ENCODE data around the gene BRWD1. TPM values are rescaled to one million over a fixed set of nuclear protein-coding genes. Genes with fewer than 3 reads are reported as not detected.
A peak's percentile ranks its signal among the peaks of the same experiment; 100 is the strongest.

The BRWD1 gene
- total RNA-seq, 1 donor from 2014 or later = 39.0 TPM

DNA sequence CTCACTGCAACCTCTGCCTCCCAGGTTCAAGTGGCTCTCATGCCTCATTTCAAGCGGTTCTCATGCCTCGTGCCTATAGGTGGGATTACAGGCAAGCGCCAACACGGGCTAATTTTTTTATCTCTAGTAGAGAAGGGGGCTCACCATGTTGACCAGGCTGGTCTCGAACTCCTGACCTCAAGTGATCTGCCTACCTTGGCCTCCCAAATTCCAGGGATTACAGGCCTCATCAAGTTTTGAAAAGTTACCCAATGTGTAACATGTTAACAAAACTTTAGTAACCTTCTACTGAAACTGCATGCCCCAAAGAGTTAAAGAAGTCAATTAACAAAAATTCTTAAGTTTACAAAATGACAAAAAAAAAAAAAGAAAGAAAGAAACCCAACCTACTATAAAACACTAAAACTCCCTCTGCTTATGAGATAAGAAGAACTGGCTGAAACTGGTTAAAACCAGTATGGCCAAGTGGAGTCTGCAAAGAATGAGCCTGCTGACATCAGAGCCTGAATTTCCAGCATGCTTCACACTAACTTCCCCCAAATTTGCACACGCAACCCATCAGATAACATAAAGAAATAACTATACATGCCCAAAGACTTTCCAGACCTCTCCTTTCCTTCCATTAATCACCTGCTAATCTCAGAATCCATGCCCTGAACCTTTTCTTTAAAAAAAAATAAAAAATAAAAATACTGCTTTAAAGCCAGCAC lies 104.7 kb downstream of the BRWD1 start:
- Histone ChIP-seq H3K27me3 (ENCODE audit: low read depth) (no peaks in the 10 kb centered on the region), H3K36me3 (peaks cover 88% of the 10 kb centered on the region), H3K27ac (no peak overlapping the region), H3K4me1 (peaks cover 7% of the 10 kb centered on the region), H3K4me3 (no peak overlapping the region), H3K9me3 (no peaks in the 10 kb centered on the region)
- DNase-seq (no peak), ATAC-seq (peak in 1 of 2 donors; percentile 35)
- intact Hi-C loops (cut with DNase I) = no loop called here
- no peak for TF ChIP-seq CTCF (IDR thresholded peaks at IDR 0.05)

- Histone ChIP-seq H3K36me3 (peaks cover 81% of the 10 kb centered on the region), H3K4me1 (peaks cover 7% of the 10 kb centered on the region), H3K27ac (no peak overlapping the region), H3K9me3 (no peaks in the 10 kb centered on the region), H3K4me3 (no peak overlapping the region), H3K27me3 (ENCODE audit: low read depth) (no peaks in the 10 kb centered on the region)
- intact Hi-C loops (cut with DNase I) = no loop called here
- DNase-seq = no peak
- no peak for TF ChIP-seq CTCF (IDR thresholded peaks at IDR 0.05)
- no peak for ATAC-seq
These were observed 109.3 kb downstream of the BRWD1 start for GRCh38 chr21:39204134-39204533.

DNA sequence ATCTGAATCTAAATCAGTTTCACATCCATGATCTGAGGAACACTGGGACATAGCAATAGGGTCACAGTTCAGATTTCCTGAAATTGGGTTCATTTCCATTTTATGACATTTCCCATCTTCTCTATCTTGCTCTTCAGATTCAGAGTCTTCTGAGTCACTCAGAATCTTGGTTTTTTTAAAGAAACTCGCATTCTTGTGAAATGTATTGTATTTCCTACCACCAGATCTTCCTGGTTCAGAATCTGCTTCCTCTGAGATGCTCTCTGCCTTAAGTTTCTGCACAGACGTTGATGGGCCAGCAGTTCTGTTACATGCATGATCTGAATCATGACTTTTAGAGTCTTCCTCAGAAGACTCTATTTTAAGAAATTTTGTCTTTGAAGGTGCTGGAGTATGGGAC lies 114.6 kb downstream of the BRWD1 start:
- DNase-seq (no peak), ATAC-seq (no peak)
- Histone ChIP-seq H3K4me3 (no peak overlapping the region), H3K27me3 (ENCODE audit: low read depth) (no peaks in the 10 kb centered on the region), H3K4me1 (no peaks in the 10 kb centered on the region), H3K27ac (no peak overlapping the region), H3K36me3 (peaks cover 92% of the 10 kb centered on the region), H3K9me3 (no peaks in the 10 kb centered on the region)
- intact Hi-C loops (cut with DNase I) = no loop called here
- no peak for TF ChIP-seq CTCF (IDR thresholded peaks at IDR 0.05)

- Histone ChIP-seq H3K9me3 (no peaks in the 10 kb centered on the region), H3K27ac (no peak overlapping the region), H3K27me3 (ENCODE audit: low read depth) (no peaks in the 10 kb centered on the region), H3K4me1 (no peaks in the 10 kb centered on the region), H3K36me3 (peaks cover 90% of the 10 kb centered on the region), H3K4me3 (no peak overlapping the region)
- TF ChIP-seq CTCF (IDR thresholded peaks at IDR 0.05) = no peak
- DNase-seq (no peak), ATAC-seq (peak; percentile 30 to 58)
- intact Hi-C loops (cut with DNase I) = no loop called here
These were observed 115.8 kb downstream of the BRWD1 start for GRCh38 chr21:39197448-39198233.

- no peaks in the 10 kb centered on the region for H3K27me3 ChIP-seq (ENCODE audit: low read depth)
- no peak overlapping the region for H3K4me3 ChIP-seq
- TF ChIP-seq CTCF (IDR thresholded peaks at IDR 0.05) = no peak
- DNase-seq (no peak), ATAC-seq (no peak)
- H3K9me3 ChIP-seq = no peaks in the 10 kb centered on the region
- intact Hi-C loops (cut with DNase I) = no loop called here
- H3K27ac ChIP-seq = no peak overlapping the region
- H3K36me3 ChIP-seq = peaks cover 82% of the 10 kb centered on the region
- H3K4me1 ChIP-seq = no peaks in the 10 kb centered on the region
These were observed 116.6 kb downstream of the BRWD1 start for GRCh38 chr21:39196838-39197237.
